ENCODE data around the gene SMIM32.

SMIM32 gene

GRCh38 chr5:136192526-136193321 is at the start of gene SMIM32:
Gene SMIM32 (minus strand): TSS chr5:136193162. CDS start chr5:136192524, 638 bp downstream.
- DNase-seq: no peak

DNA sequence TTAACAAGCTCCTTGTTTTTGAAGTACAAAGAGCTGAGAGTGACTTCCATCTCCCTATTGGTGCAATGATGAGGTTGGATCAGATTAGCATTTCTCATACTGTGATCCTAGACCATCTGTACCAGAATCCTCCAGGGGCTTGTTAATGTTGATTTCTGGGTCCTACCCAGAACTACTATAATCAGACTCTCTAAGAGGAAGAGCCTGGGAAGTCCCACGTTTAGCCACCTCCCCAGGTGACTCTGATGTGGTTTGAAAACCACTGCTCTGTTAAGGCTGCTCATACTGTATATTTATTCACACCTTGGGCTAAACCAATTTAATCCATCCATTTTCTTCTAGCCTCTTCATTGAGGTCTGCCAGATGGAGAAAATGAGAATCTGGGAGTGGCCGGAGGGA is 49.6 kb upstream of the SMIM32 start:
- no peak for DNase-seq

DNA sequence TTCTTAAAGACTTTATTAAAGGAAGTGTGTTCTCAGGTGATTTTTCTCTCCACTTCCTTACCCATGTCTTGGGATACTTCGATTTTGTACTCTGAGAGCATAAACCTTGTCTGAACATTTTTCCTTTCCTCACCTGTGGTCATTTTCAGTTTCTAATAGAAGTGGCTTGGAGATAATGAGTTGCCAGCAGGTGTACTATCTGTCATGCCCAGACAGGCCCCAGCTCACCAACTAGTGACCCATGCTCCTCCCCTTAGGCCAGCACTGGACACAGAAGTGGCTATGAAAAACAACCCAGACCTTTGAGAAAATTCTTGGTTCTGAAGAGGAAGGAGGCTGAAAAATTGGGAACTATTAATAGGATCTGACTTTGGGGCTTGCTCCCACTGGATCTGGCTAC is 49.2 kb upstream of the SMIM32 start:
- no peak for DNase-seq

GRCh38 chr5:136240894-136241293 is 47.9 kb upstream of the SMIM32 start:
- DNase-seq: no peak

DNA sequence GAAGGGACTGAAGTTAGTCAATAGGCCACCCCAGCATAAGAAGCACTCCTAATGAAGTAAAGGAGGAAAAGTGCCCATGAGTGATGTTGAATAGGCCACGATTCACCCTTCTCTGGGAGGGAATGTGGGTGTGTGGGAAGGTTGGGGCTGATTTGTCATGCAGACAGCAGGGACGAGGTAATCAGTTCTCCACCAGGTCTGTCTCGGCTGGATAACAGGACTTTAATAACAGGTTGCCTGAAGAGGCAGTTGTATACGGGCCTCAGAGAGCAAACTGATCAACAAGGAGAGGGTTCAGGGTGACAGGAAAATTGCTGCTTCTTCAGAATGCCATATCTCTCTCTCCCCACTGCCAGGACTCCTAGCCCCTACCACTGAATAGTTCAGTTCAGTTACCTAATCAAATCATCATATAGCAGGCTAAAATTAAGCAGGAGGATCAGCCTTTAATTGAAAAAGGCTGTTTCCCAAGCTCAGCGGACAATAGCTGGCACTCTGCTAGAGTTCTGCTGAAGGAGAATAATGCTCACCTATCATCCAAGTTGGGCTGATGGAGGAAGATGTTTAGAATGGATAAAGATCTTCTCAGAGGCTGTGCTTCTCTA is 43.6 kb upstream of the SMIM32 start:
- DNase-seq: no peak

GRCh38 chr5:136235321-136235720 is 42.4 kb upstream of the SMIM32 start:
- DNase-seq: no peak

GRCh38 chr5:136232316-136232715 is 39.4 kb upstream of the SMIM32 start:
- no peak for DNase-seq

DNA sequence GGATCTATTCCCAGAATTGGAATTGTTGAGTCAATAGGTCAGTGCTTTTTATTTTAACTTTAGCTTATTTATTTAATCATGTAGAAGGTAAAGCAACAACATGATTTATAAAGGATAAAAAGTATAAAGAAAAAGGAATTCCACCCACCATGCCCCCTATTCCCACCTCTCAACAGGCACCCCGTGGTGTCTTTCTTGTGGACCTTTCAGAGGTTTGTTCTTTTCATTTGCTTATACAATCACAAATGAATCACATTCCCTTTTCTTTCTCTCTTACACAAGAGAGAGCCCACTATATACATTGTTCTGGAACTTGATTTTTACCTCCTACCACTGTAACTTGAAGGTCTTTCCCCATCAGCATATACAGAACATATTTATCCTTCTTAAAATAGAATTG is 37.2 kb upstream of the SMIM32 start:
- DNase-seq: no peak

- DNase-seq: no peak
Measured at GRCh38 chr5:136228136-136228757, 35.3 kb upstream of the SMIM32 start.

DNA sequence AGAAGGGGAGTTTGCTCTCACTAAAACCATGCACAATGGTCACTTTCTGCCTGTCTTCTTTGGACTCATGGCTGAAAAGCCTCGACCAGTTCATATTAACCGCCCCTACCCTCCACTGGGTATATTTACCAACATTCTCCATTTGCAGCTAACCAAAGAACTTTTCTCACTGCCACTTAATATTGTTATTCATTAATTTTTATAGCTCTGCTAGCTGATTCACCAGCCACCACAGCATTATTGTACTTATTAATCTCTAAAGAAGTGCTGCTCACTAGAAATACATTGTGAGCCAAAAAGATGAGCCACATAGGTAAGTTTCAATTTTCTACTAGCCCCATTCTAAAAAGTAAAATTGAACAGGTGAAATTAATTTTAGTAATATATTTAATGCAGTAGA is 33.4 kb upstream of the SMIM32 start:
- DNase-seq: no peak

GRCh38 chr5:136225796-136226195 is 32.8 kb upstream of the SMIM32 start:
- no peak for DNase-seq

GRCh38 chr5:136222580-136223235 is 29.7 kb upstream of the SMIM32 start:
- DNase-seq: no peak

DNA sequence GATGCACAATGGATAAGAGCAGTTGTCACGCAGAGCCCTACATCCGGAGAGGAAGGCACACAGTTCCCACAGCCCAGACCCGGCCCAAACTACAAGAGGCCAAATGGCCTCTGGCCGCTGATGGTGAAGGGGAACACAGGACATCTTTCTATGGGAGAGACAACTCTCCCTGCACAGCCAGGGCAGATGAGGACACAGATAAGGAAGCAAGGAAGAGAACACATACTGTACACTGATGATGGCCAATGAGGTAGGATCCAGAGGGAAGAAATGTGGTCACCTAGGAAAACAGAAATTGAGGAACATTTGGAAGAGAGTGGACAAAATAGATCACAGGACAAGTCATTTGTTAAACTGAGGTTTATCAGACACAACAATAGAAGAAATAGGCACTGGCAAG is 28.4 kb upstream of the SMIM32 start:
- no peak for DNase-seq

GRCh38 chr5:136216230-136216629 is 23.3 kb upstream of the SMIM32 start:
- DNase-seq: no peak

DNA sequence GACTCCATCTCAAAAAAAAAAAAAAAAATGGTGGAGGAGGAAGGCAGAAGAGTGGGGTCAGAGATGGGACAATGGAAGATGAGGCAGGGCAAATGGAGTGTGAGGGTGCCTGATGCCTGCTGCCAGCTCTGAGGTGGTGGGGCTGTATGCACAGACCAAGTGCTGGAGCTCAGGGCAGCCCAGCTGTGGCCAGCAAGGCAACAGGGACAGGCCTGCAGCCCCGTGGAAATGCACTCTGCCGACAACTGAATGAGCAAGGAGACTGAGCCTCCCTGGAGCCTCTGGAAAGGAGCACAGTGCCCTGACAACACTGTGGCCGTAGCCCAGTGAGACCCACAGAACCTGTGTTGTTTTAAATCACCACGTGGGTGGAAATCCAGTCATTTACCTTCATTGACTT is 22.9 kb upstream of the SMIM32 start:
- DNase-seq: no peak

GRCh38 chr5:136213919-136214493 is 21.0 kb upstream of the SMIM32 start:
- no peak for DNase-seq

- no peak for DNase-seq
Measured at GRCh38 chr5:136212252-136212721, 19.3 kb upstream of the SMIM32 start.

- no peak for DNase-seq
Measured at GRCh38 chr5:136211282-136212040, 18.5 kb upstream of the SMIM32 start.

GRCh38 chr5:136210259-136210658 is 17.3 kb upstream of the SMIM32 start:
- DNase-seq: no peak

GRCh38 chr5:136209346-136209910 is 16.5 kb upstream of the SMIM32 start:
- no peak for DNase-seq

- DNase-seq: no peak
Measured at GRCh38 chr5:136208916-136209315, 16.0 kb upstream of the SMIM32 start.

DNA sequence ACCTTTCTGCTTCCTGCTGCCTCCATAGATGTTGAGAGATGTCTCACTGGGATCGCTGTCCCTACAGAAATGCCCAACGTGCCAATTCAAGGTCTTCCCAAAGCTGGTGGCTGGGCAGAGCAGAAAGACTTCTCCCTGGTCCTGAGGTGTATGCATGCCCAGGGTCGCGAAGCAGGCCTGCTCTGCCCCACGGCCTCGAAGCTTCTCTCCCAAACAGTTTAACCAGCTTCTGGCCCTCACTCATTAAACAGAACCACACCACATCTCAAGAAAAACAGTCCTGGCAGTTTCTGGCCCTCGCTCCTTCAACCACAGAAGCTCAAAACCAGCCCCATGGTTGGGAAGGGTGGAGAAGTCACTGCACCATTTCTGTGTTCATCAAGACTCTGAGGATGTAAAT is 14.7 kb upstream of the SMIM32 start:
- no peak for DNase-seq

All from DMS153 (cell line).